ENCODE measurements around the gene CYB5D1.

DNA sequence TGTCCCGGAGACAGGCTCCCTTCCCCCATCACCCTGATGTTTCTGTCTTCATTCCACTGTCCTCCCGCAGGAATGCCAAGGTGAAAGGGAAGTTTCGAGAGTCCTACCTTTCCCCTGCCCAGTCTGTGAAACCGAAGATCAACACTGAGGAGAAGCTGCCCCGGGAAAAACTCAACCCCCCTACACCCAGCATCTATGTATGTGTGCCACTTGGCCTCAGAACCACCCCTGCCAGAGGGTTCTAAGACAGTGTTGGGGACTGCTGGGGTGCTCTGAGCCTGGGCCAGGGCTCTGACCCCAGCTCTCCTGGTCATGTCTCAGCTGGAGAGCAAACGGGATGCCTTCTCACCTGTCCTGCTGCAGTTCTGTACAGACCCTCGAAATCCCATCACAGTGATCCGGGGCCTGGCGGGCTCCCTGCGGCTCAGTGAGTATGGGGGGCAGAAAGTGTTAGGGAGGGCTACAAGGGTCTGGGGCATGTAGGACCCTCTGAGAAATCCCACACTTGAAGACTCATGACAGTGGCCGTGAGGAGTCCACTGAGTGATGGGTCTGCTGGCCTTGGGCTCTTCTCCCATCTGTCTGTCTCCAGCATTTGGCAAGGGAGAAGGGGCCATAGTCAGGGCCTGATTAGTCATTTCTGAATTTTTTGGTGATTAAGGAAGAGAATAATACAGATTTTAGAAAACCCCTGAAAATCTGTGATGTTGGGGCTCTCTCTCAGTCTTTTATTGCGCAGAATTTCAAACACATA lies 7.9 kb upstream of the CYB5D1 start:
- TF ChIP-seq CTCF (IDR thresholded peaks at IDR 0.05) (no peak), ZFX (IDR thresholded peaks at IDR 0.05; ENCODE audit: borderline replicate concordance) (no peak)

Data from 22Rv1 (cell line).